ENCODE measurements around the gene GALC. TPM values are rescaled to one million over a fixed set of nuclear protein-coding genes. Genes with fewer than 3 reads are reported as not detected.
"Not testable (repeated sequence)": the region's sequence is repeated elsewhere in the genome, so short reads cannot be mapped to it uniquely, and the experiment has no call there.

The GALC gene
- total RNA-seq, 1 donor: 19.2 TPM

- H3K4me3 ChIP-seq (ENCODE audit: low read depth, low read length): no peak overlapping the region
- TF ChIP-seq, protein P1, sequence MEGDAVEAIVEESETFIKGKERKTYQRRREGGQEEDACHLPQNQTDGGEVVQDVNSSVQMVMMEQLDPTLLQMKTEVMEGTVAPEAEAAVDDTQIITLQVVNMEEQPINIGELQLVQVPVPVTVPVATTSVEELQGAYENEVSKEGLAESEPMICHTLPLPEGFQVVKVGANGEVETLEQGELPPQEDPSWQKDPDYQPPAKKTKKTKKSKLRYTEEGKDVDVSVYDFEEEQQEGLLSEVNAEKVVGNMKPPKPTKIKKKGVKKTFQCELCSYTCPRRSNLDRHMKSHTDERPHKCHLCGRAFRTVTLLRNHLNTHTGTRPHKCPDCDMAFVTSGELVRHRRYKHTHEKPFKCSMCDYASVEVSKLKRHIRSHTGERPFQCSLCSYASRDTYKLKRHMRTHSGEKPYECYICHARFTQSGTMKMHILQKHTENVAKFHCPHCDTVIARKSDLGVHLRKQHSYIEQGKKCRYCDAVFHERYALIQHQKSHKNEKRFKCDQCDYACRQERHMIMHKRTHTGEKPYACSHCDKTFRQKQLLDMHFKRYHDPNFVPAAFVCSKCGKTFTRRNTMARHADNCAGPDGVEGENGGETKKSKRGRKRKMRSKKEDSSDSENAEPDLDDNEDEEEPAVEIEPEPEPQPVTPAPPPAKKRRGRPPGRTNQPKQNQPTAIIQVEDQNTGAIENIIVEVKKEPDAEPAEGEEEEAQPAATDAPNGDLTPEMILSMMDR (IDR thresholded peaks at IDR 0.05; ENCODE audit: insufficient read depth, low read length): no peak
- no peak for DNase-seq (ENCODE audit: low read depth)
Measured at GRCh38 chr14:88032373-88032772, 39.4 kb upstream of the GALC start.

GRCh38 chr14:88030892-88031291, 37.9 kb upstream of the GALC start:
- TF ChIP-seq, protein P1 (IDR thresholded peaks at IDR 0.05; ENCODE audit: insufficient read depth, low read length): no peak
- no peak for DNase-seq (ENCODE audit: low read depth)
- no peak overlapping the region for H3K4me3 ChIP-seq (ENCODE audit: low read depth, low read length)

GRCh38 chr14:88030079-88030478, 37.1 kb upstream of the GALC start:
- no peak overlapping the region for H3K4me3 ChIP-seq (ENCODE audit: low read depth, low read length)
- no peak for DNase-seq (ENCODE audit: low read depth)
- TF ChIP-seq, protein P1 (IDR thresholded peaks at IDR 0.05; ENCODE audit: insufficient read depth, low read length): no peak

GRCh38 chr14:88029500-88029899, 36.5 kb upstream of the GALC start:
- TF ChIP-seq, protein P1 (IDR thresholded peaks at IDR 0.05; ENCODE audit: insufficient read depth, low read length): no peak
- H3K4me3 ChIP-seq (ENCODE audit: low read depth, low read length): no peak overlapping the region
- DNase-seq (ENCODE audit: low read depth): no peak

- H3K4me3 ChIP-seq (ENCODE audit: low read depth, low read length): no peak overlapping the region
- no peak for DNase-seq (ENCODE audit: low read depth)
- TF ChIP-seq, protein P1 (IDR thresholded peaks at IDR 0.05; ENCODE audit: insufficient read depth, low read length): no peak
Measured at GRCh38 chr14:88026890-88027289, 33.9 kb upstream of the GALC start.

GRCh38 chr14:88025313-88025712, 32.3 kb upstream of the GALC start:
- TF ChIP-seq, protein P1 (IDR thresholded peaks at IDR 0.05; ENCODE audit: insufficient read depth, low read length): no peak
- no peak for DNase-seq (ENCODE audit: low read depth)
- no peak overlapping the region for H3K4me3 ChIP-seq (ENCODE audit: low read depth, low read length)

GRCh38 chr14:88024252-88025086, 31.5 kb upstream of the GALC start:
- H3K4me3 ChIP-seq (ENCODE audit: low read depth, low read length); DNase-seq (ENCODE audit: low read depth): not testable (repeated sequence)

All from fibroblast of the aortic adventitia (primary cell).